Keratinocyte (primary cell): Measurements from ENCODE around the gene CDCA4. TPM values are rescaled to one million over a fixed set of nuclear protein-coding genes. Genes with fewer than 3 reads are reported as not detected.
A peak's percentile ranks its signal among the peaks of the same experiment; 100 is the strongest.

Experiments used
- DNase-seq: peaks from one replicate; pipeline ENCODE4 v3.0.0-alpha.2; 2011; ENCODE audit warnings: low read depth, missing footprints, low spot score
- FAIRE-seq: peaks from 2 replicates; lab custom pipeline; 2011; peaks lifted over from hg19 to GRCh38; lab: Jason Lieb, UNC
- H2AFZ ChIP-seq: 2 replicates; pipeline ENCODE4 v1.6.0; 2012; ENCODE audit warnings: low read length, control low read depth, inconsistent platforms; ENCODE audit not compliant: control insufficient read depth
- H3K27ac ChIP-seq: 2 replicates; pipeline ENCODE4 v1.5.1; 2011; ENCODE audit warnings: low read length; ENCODE audit not compliant: control insufficient read depth, insufficient read depth
- H3K27me3 ChIP-seq: 3 replicates; pipeline ENCODE4 v1.6.0; 2011; ENCODE audit warnings: low read length; ENCODE audit not compliant: control insufficient read depth, insufficient read depth; ENCODE audit errors: extremely low read depth
- H3K36me3 ChIP-seq, 2 experiments: 2 replicates in 1 of 2; 3 replicates in 1 of 2; pipeline ENCODE4 v1.5.1; 2011; ENCODE audit warnings: low read length in 2 of 2, mild to moderate bottlenecking in 1 of 2; ENCODE audit not compliant: control insufficient read depth in 2 of 2, insufficient read depth in 2 of 2; ENCODE audit errors: extremely low read depth in 1 of 2
- H3K4me1 ChIP-seq: 3 replicates; pipeline ENCODE4 v1.5.1; 2011; ENCODE audit warnings: low read length; ENCODE audit not compliant: control insufficient read depth, insufficient read depth; ENCODE audit errors: extremely low read depth
- H3K4me2 ChIP-seq: 3 replicates; pipeline ENCODE4 v1.6.0; 2011; ENCODE audit warnings: low read depth, low read length; ENCODE audit not compliant: control insufficient read depth, insufficient read depth; ENCODE audit errors: extremely low read depth
- H3K4me3 ChIP-seq, 3 experiments: fragments of 200-600 bp in 1 of 3; sonication (generic) in 1 of 3; 2 replicates in 2 of 3; 3 replicates in 1 of 3; pipeline ENCODE4 v1.5.1; 2011 to 2016; ENCODE audit warnings: low read length in 3 of 3, mild to moderate bottlenecking in 3 of 3, control low read depth in 2 of 3, inconsistent platforms in 1 of 3, low read depth in 1 of 3, mixed read lengths in 1 of 3, mixed run types in 1 of 3, moderate library complexity in 1 of 3; ENCODE audit not compliant: control insufficient read depth in 2 of 3, insufficient read depth in 2 of 3; ENCODE audit errors: extremely low read depth in 1 of 3
- H3K79me2 ChIP-seq: 2 replicates; pipeline ENCODE4 v1.6.0; 2012; ENCODE audit warnings: low read length; ENCODE audit not compliant: control insufficient read depth, insufficient read depth
- H3K9ac ChIP-seq: 3 replicates; pipeline ENCODE4 v1.6.0; 2011; ENCODE audit warnings: low read length; ENCODE audit not compliant: control insufficient read depth, insufficient read depth; ENCODE audit errors: extremely low read depth
- H3K9me1 ChIP-seq: 3 replicates; pipeline ENCODE4 v1.6.0; 2011; ENCODE audit warnings: low read length; ENCODE audit not compliant: control insufficient read depth, insufficient read depth; ENCODE audit errors: extremely low read depth
- H3K9me3 ChIP-seq: 2 replicates; pipeline ENCODE4 v1.5.1; 2012; ENCODE audit warnings: low read depth, low read length; ENCODE audit not compliant: control insufficient read depth
- H4K20me1 ChIP-seq: 3 replicates; pipeline ENCODE4 v1.6.0; 2011; ENCODE audit warnings: low read length; ENCODE audit not compliant: control insufficient read depth, insufficient read depth; ENCODE audit errors: extremely low read depth
- EZH2 ChIP-seq: IDR thresholded peaks from one replicate; pipeline ENCODE4 v1.6.1; 2012; ENCODE audit warnings: inconsistent platforms, mild to moderate bottlenecking, low read length, moderate library complexity
- dilution Hi-C: fragments of 300-500 bp; cut with MboI; formaldehyde crosslinking; loops from one replicate; pipeline ENCODE4 v1.7.0; 2020; ENCODE audit warnings: low sequenced_read_pairs; ENCODE audit not compliant: extremely low pct_ligation_motif_present
- polyA plus RNA-seq, 5 experiments: library from polyadenylated mRNA; depleted of rRNA in 3 of 5; stranded (reverse) in 3 of 5; stranded (forward) in 1 of 5; unstranded in 1 of 5; fragments of >200 nt; gene quantifications; 1 replicate in 1 of 5; 2 replicates in 3 of 5; 3 replicates in 1 of 5; pipeline versions ENCODE4 v1.2.1 to v1.2.3, GENCODE V29; 2011 to 2012; ENCODE audit warnings: missing spikeins in 2 of 5, low read depth in 1 of 5, low replicate concordance in 1 of 5
- TF ChIP-seq, protein P1 (sequence below), 3 experiments: IDR thresholded peaks in 1 of 3; conservative IDR thresholded peaks in 1 of 3; optimal IDR thresholded peaks in 1 of 3; 2 replicates in 2 of 3; 3 replicates in 1 of 3; pipeline versions ENCODE3 to v1.5.1; 2011; ENCODE audit warnings: low read length in 3 of 3, mild to moderate bottlenecking in 3 of 3, moderate library complexity in 2 of 3, control low read depth in 1 of 3, inconsistent platforms in 1 of 3; ENCODE audit not compliant: insufficient read depth in 2 of 3; ENCODE audit errors: extremely low read depth in 1 of 3

Gene CDCA4
- polyA plus RNA-seq, 1 donor (not counting 4 experiments of a cell fraction or from before 2014, with no cell fraction given) = 35.7 TPM

GRCh38 chr14:104973385-104974145 is 47.3 kb downstream of the CDCA4 start:
- peaks cover 37% of the 10 kb centered on the region for H3K79me2 ChIP-seq
- FAIRE-seq (no peak), DNase-seq (peak; percentile 96)
- no peaks in the 10 kb centered on the region for H3K36me3 ChIP-seq
- H3K9ac ChIP-seq = peak overlapping the region; percentile 100
- H3K4me3 ChIP-seq = peak overlapping the region in 1 of 3 experiments; percentile 25
- H2AFZ ChIP-seq = peak overlapping the region; percentile 33
- peaks cover 64% of the 10 kb centered on the region for H3K4me1 ChIP-seq
- dilution Hi-C loops = no loop called here
- H3K27me3 ChIP-seq = no peaks in the 10 kb centered on the region
- H3K9me3 ChIP-seq = no peaks in the 10 kb centered on the region
- no peaks in the 10 kb centered on the region for H3K9me1 ChIP-seq
- H3K27ac ChIP-seq = peak overlapping the region; percentile 98
- peak overlapping the region; percentile 91 for H3K4me2 ChIP-seq
- TF ChIP-seq, protein P1, sequence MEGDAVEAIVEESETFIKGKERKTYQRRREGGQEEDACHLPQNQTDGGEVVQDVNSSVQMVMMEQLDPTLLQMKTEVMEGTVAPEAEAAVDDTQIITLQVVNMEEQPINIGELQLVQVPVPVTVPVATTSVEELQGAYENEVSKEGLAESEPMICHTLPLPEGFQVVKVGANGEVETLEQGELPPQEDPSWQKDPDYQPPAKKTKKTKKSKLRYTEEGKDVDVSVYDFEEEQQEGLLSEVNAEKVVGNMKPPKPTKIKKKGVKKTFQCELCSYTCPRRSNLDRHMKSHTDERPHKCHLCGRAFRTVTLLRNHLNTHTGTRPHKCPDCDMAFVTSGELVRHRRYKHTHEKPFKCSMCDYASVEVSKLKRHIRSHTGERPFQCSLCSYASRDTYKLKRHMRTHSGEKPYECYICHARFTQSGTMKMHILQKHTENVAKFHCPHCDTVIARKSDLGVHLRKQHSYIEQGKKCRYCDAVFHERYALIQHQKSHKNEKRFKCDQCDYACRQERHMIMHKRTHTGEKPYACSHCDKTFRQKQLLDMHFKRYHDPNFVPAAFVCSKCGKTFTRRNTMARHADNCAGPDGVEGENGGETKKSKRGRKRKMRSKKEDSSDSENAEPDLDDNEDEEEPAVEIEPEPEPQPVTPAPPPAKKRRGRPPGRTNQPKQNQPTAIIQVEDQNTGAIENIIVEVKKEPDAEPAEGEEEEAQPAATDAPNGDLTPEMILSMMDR (optimal IDR thresholded peaks at IDR 0.05 in 1 of 3, IDR thresholded peaks at IDR 0.05 in 1 of 3, conservative IDR thresholded peaks at IDR 0.05 in 1 of 3; ENCODE audit: extremely low read depth in 1 of 3, insufficient read depth in 2 of 3, low read length in 3 of 3) = no peak
- TF ChIP-seq EZH2 = no peak
- peaks cover 3% of the 10 kb centered on the region for H4K20me1 ChIP-seq

DNA sequence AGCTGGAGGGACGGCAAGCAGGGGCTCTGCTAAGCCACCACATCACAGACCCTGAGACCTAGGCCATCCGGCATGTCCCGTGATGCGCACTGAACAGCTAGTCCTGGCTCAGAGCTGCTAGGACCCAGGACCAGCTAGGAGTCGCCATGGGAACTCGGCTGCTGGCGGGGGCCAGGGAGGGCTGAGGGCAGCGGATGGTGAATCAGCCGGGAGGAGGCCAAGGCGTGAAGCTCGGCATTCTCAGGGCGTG is 47.8 kb downstream of the CDCA4 start:
- H3K36me3 ChIP-seq = no peaks in the 10 kb centered on the region
- H4K20me1 ChIP-seq = peaks cover 3% of the 10 kb centered on the region
- H3K27me3 ChIP-seq = no peaks in the 10 kb centered on the region
- DNase-seq (no peak), FAIRE-seq (peak; percentile 95)
- H3K79me2 ChIP-seq = peaks cover 41% of the 10 kb centered on the region
- H3K4me2 ChIP-seq = peak overlapping the region; percentile 91
- no peak for TF ChIP-seq EZH2
- TF ChIP-seq, protein P1 (optimal IDR thresholded peaks at IDR 0.05 in 1 of 3, IDR thresholded peaks at IDR 0.05 in 1 of 3, conservative IDR thresholded peaks at IDR 0.05 in 1 of 3; ENCODE audit: extremely low read depth in 1 of 3, insufficient read depth in 2 of 3, low read length in 3 of 3) = no peak
- H3K4me1 ChIP-seq = peaks cover 69% of the 10 kb centered on the region
- no peak overlapping the region for H2AFZ ChIP-seq
- no peaks in the 10 kb centered on the region for H3K9me3 ChIP-seq
- H3K27ac ChIP-seq = peak overlapping the region; percentile 98
- H3K4me3 ChIP-seq = peak overlapping the region in 2 of 3 experiments; percentile 49 to 62
- dilution Hi-C loops = no loop called here
- no peaks in the 10 kb centered on the region for H3K9me1 ChIP-seq
- H3K9ac ChIP-seq = peak overlapping the region; percentile 100
